ENCODE results near the gene RPS6KA2. TPM values are rescaled to one million over a fixed set of nuclear protein-coding genes. Genes with fewer than 3 reads are reported as not detected.

RPS6KA2 gene
- total RNA-seq, 4 donors from 2014 or later = 11.8 to 66.0 (median 19.2) TPM

- H3K36me3 ChIP-seq = peaks cover 0 to 57% (median 0%) of the 10 kb centered on the region in 3 donors
- intact Hi-C loops (cut with DNase I) = no loop called here
- H3K27me3 ChIP-seq = no peaks in the 10 kb centered on the region
- H3K4me1 ChIP-seq = no peaks in the 10 kb centered on the region
- H3K27ac ChIP-seq = no peak overlapping the region
- TF ChIP-seq POLR2A (IDR thresholded peaks at IDR 0.05) (no peak), CTCF (IDR thresholded peaks at IDR 0.05) (no peak)
- 75 to 80% methylated on average over 16 to 18 of the region's 18 CpGs for WGBS, 2 donors
- no peak for DNase-seq
- H3K4me3 ChIP-seq = no peak overlapping the region
- no peaks in the 10 kb centered on the region for H3K9me3 ChIP-seq
Observed at GRCh38 chr6:166442131-166442685, 184.8 kb downstream of the RPS6KA2 start.

GRCh38 chr6:166441325-166442078 lies 185.5 kb downstream of the RPS6KA2 start:
- DNase-seq = no peak
- Histone ChIP-seq H3K36me3 (peaks cover 0 to 51% (median 0%) of the 10 kb centered on the region in 3 donors), H3K4me3 (no peak overlapping the region), H3K9me3 (no peaks in the 10 kb centered on the region), H3K4me1 (peaks cover 0 to 2% (median under 1%) of the 10 kb centered on the region in 3 donors), H3K27ac (no peak overlapping the region), H3K27me3 (no peaks in the 10 kb centered on the region)
- TF ChIP-seq CTCF (IDR thresholded peaks at IDR 0.05) (no peak), POLR2A (IDR thresholded peaks at IDR 0.05) (no peak)
- intact Hi-C loops (cut with DNase I) = no loop called here
- 69 to 83% methylated on average over 10 to 15 of the region's 19 CpGs for WGBS, 2 donors

- 90 to 91% methylated on average over 15 of the region's 15 CpGs for WGBS, 2 donors
- intact Hi-C loops (cut with DNase I) = no loop called here
- no peak for DNase-seq
- Histone ChIP-seq H3K4me1 (peaks cover 0 to 9% (median 4%) of the 10 kb centered on the region in 3 donors), H3K36me3 (peaks cover 0 to 44% (median 0%) of the 10 kb centered on the region in 3 donors), H3K9me3 (no peaks in the 10 kb centered on the region), H3K27me3 (no peaks in the 10 kb centered on the region), H3K27ac (no peak overlapping the region), H3K4me3 (no peak overlapping the region)
- TF ChIP-seq CTCF (IDR thresholded peaks at IDR 0.05) = no peak
- TF ChIP-seq POLR2A (IDR thresholded peaks at IDR 0.05) = no peak
Observed at GRCh38 chr6:166440729-166441128, 186.3 kb downstream of the RPS6KA2 start.

- Histone ChIP-seq H3K27me3 (no peaks in the 10 kb centered on the region), H3K36me3 (peaks cover 0 to 38% (median 0%) of the 10 kb centered on the region in 3 donors), H3K9me3 (no peaks in the 10 kb centered on the region), H3K4me1 (peaks cover 0 to 13% (median 4%) of the 10 kb centered on the region in 3 donors), H3K4me3 (no peak overlapping the region), H3K27ac (no peak overlapping the region)
- TF ChIP-seq CTCF (IDR thresholded peaks at IDR 0.05) = no peak
- TF ChIP-seq POLR2A (IDR thresholded peaks at IDR 0.05) = no peak
- DNase-seq = no peak
- WGBS, 2 donors = 61 to 84% methylated on average over 11 of the region's 11 CpGs
- intact Hi-C loops (cut with DNase I) = no loop called here
Observed at GRCh38 chr6:166440106-166440505, 186.9 kb downstream of the RPS6KA2 start.

GRCh38 chr6:166439366-166440091 lies 187.5 kb downstream of the RPS6KA2 start:
- WGBS, 2 donors = 72 to 79% methylated on average over 4 to 5 of the region's 10 CpGs
- no peaks in the 10 kb centered on the region for H3K27me3 ChIP-seq

More at GRCh38 chr6:166439366-166440091, 187.5 kb downstream of the RPS6KA2 start:
- intact Hi-C loops (cut with DNase I) = loop anchor here (10.0 kb wide), 1 partner anchor 315 kb away; no protein-coding TSS in a partner anchor
- Histone ChIP-seq H3K36me3 (peaks cover 0 to 33% (median 0%) of the 10 kb centered on the region in 3 donors), H3K4me1 (peaks cover 0 to 13% (median 4%) of the 10 kb centered on the region in 3 donors), H3K9me3 (no peaks in the 10 kb centered on the region), H3K4me3 (no peak overlapping the region), H3K27ac (no peak overlapping the region)
- DNase-seq = no peak
- TF ChIP-seq POLR2A (IDR thresholded peaks at IDR 0.05) (no peak), CTCF (IDR thresholded peaks at IDR 0.05) (no peak)
